ENCODE measurements around the gene CD79B.
"Not testable (repeated sequence)": the region's sequence is repeated elsewhere in the genome, so short reads cannot be mapped to it uniquely, and the experiment has no call there.

Gene CD79B

DNA sequence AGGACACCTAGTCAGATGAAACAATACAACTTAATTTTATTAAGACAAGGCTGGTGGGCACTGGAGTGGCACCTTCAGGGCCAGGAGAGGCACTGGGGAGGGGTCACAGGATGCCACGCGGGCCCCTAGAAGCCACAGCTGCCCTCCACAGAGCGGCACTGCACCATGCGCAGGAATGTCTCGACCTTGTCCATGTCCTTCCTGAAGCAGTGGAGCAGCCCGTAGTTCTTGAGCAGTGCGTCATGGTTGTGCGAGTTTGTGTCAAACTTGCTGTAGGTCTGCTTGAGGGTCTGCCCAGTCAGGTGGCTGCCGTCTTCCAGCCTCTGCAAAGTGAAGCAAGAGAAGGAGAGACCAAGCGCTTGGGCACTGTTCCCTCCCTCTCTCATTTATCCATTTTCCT lies 22.5 kb downstream of the CD79B start:
- DNase-seq: not testable (repeated sequence)

DNA sequence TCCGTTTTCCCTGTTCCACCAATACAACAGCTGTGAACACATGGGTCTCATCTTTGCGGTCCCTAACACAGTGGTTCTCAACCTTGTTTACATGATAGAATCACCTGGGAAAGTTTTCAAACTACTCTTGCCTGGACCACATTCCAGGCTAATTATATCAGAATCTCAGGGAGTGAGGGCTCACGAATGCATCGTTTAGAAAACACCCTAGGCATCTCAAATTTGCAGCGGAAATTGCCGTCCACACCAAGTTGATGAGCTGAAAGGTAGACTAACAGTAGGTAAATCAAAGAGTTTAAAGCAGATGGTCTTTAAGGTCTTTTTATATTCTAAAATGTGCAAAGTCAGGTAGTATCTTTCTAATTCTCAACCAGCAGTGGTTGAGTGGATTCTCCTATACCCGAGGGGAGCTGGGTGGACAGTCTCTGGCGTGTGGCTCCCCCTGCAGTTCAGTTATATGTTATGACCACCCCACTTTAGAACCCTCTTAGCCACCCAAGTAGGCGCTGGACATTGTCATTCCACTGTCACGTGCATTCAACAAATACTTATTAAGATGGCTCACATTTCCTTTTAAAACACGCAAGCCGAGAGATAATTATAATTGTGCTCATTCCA lies 24.9 kb downstream of the CD79B start:
- peak; percentile 5 for DNase-seq

DNA sequence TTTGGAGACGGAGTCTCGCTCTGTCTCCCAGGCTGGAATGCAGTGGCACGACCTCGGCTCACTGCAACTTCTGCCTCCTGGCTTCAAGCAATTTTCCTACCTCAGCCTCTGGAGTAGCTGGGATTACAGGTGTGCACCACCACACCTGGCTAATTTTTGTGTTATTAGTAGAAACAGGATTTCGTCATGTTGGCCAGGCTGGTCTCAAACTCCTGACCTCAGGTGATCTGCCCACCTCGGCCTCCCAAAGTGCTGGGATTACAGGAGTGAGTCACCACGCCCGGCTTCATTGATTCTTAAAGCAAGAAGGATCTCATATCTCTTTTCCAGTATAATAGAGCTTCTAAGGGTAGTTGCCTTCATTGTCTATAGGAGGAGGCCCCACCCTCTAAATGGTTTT lies 27.3 kb downstream of the CD79B start:
- not testable (repeated sequence) for DNase-seq

DNA sequence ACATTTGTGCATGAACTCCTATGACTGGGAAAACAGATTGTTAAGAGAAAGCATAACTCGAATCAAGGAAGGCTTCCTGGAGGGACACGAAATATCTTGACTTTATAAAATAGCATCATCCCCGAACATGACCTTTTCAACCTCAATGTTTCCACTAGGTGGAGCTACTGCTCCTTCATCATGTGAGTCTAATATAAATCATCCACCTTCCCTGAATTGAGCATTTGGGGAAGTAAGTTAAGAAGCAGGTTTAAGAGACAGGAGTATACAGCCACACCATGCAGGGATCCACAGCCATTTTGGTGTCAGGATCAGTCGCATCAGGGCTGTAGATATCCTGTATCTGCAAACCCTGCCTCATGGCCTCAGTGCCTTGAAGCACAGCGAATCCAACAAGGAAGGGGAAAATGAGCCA lies 28.3 kb downstream of the CD79B start:
- DNase-seq: not testable (repeated sequence)

DNA sequence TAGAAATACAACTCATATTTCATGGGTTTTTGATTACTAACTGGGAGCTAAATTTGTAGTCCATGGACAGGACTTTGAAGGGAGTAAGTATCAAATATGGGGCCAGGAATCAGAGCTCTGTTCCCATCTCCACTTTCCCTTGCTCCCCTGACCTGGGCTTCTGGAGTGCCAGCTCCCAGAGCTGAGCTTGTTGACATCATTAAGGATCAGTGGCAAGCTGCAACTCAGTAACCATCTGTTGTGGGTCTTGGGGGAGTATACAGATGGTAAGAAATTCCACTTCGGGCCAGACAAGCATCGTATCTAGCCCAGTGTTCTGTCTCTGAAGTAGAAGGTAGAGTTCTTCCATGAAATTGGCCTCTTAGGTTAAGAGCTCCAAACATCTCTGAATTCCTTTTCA lies 30.2 kb downstream of the CD79B start:
- not testable (repeated sequence) for DNase-seq

DNA sequence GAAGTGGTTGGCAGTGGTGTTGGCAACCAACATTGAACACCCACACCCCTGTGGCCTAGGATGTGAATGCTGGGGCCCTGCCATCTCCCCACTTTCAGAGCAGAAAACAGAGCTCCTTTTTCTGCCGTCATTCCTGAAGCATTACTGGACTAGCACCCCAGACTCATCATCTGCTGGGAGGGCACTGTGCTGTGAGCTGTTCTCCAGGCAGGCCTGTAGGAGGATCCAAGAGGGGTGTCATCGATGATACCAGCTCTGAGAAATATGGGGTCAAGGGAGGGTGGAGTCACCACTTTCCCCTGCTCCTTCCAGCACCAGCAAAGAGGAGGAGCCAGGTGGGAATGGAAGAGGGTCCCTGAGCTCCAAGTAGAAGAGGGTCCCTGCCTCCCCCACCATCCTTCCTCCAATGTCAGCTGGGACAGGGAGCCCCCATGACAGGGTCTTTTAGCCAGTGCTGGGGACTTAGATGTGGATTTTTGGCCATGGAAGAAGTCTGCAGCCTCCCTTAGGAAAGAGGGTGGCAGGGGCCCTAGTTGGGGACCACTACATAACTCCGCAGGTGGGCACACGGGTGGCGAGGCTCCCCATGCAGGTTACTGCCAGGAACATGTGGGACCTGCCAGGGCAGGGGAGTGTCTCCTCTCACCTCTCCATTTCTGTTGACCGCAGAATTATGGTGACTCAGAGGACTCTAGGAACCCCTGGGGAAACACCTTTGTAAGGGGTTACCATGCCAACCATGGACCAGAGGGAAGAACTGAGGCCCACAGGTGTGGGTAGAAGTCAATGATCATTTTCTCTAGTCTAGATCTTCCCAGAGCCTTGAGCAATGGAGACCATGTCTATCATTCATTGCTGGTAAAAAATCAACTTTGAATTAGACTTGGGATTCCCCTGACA lies 33.0 kb downstream of the CD79B start:
- not testable (repeated sequence) for DNase-seq

DNA sequence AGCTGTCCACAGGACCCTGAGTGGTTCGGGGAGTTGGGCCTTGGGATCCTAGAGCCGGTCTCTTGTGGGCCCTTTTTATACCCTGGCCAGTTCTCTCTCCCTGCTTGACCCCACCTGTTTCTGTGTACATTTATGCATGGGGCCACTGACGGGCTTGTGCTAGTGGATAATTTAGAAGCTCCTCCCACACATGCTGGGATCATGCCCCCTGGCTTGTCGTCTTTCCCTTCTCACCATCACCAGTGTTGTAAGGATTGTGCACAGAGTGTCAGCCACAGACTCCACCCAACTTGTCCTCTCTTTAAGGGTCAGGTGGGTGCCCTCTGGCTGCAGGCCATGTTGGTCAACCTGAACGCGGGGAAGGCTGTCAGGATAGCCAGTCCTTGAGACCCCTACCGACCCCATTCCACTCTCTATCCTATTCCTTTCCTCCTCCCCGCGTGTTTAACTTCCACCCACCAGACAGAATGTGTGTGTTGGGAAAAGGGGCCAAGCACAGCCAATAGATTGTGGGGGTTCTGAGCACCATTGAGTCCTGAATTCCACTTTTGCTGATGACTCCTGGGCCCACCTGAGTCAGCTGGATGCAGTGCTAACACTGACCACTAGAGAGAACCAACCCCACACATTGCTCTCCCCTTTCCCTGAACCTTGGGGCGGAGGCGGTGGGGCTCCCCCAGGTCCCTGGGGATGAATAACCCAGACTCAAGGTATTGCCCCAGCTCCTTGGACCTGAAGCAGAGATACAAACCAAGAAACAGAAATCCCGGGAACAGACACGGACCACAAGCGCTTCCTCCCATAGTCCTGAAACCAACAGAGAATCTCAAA lies 35.4 kb downstream of the CD79B start, which contains the start of gene CSH1:
Gene CSH1 (minus strand): TSS at position 51 of the 831 bp plus-strand sequence. CDS start 63 bp downstream, outside the sequence.
- DNase-seq: not testable (repeated sequence)

DNA sequence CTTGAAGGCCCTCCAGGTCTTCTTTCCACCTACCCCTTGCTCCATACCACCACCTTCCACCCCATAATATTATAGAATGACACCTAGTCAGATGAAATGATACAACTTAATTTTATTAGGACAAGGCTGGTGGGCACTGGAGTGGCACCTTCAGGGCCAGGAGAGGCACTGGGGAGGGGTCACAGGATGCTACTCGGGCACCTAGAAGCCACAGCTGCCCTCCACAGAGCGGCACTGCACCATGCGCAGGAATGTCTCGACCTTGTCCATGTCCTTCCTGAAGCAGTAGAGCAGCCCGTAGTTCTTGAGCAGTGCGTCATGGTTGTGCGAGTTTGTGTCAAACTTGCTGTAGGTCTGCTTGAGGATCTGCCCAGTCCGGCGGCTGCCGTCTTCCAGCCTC lies 37.3 kb downstream of the CD79B start:
- not testable (repeated sequence) for DNase-seq

DNA sequence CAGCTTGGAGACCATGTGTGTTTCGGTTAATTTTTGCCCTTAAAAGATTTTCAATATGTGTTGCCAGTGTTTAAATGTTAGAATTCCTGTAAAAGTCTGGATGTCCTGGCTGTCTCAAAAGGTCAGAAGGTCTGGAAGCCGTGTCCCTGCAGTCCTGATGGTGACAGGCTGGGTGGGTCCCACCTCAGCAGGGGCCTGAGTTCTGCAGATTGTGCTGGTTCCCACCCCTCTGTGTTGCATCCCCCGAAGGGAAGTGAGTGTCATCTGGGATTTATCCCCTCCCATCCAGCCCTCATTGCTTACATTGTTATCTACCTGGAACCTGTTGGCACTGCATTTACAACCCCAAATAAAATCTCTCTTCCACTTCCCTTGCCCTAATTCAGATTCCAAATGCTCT lies 38.1 kb downstream of the CD79B start:
- not testable (repeated sequence) for DNase-seq

DNA sequence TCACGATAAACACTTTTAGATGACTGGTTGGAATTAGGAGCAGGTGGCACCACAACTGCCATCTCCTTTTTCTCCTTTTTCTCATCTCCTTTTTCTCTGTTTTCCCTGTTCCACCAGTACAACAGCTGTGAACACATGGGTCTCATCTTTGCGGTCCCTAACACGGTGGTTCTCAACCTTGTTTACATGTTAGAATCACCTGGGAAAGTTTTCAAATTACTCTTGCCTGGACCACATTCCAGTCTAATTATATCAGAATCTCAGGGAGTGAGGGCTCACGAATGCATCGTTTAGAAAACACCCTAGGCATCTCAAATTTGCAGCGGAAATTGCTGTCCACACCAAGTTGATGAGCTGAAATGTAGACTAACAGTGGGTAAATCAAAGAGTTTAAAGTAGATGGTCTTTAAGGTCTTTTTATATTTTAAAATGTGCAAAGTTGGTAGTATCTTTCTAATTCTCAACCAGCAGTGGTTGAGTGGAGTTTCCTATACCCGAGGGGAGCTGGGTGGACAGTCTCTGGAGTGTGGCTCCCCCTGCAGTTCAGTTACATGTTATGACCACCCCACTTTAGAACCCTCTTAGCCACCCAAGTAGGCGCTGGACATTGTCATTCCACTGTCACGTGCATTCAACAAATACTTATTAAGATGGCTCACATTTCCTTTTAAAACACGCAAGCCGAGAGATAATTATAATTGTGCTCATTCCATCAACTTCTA lies 39.7 kb downstream of the CD79B start:
- DNase-seq: not testable (repeated sequence)

DNA sequence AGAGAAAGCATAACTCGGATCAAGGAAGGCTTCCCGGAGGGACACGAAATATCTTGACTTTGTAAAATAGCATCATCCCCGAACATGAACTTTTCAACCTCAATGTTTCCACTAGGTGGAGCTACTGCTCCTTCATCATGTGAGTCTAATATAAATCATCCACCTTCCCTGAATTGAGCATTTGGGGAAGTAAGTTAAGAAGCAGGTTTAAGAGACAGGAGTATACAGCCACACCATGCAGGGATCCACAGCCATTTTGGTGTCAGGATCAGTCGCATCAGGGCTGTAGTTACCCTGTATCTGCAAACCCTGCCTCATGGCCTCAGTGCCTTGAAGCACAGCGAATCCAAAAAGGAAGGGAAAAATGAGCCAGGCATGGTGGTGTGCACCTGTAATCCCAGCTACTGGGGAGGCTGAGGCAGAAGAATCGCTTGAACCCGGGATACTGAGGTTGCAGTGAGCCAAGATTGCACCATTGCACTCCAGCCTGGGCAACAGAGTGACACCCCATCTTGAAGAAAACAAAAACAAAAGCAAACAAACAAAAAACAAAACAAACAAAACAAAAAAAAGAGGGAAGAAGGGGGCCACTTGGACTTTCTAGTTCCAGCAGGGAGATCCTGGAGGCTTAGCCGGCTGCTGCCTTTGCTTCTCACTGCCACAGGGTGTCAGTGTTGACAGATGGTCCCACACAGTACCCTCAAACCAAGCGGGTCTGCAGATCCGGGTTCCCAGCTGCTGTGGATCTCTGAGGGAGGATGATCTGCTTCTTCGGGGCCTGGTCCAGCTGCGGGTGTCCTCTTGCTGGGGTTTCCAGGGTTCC lies 42.9 kb downstream of the CD79B start:
- DNase-seq: peak; percentile 35

DNA sequence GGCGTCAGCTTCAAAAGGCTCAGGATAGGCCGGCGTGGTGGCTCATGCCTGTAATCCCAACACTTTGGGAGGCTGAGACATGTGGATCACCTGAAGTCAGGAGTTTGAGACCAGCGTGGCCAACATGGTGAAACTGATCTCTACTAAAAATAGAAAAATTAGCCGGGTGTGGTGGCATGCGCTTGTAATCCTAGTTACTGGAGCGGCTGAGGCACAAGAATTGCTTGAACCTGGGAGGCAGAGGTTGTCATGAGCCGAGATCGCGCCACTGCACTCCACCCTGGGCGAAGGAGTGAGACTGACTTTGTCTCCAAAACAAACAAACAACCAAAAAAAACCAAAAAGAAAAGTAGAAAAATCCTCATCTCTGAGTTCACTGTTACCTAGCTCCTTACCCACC lies 47.0 kb downstream of the CD79B start:
- not testable (repeated sequence) for DNase-seq

DNA sequence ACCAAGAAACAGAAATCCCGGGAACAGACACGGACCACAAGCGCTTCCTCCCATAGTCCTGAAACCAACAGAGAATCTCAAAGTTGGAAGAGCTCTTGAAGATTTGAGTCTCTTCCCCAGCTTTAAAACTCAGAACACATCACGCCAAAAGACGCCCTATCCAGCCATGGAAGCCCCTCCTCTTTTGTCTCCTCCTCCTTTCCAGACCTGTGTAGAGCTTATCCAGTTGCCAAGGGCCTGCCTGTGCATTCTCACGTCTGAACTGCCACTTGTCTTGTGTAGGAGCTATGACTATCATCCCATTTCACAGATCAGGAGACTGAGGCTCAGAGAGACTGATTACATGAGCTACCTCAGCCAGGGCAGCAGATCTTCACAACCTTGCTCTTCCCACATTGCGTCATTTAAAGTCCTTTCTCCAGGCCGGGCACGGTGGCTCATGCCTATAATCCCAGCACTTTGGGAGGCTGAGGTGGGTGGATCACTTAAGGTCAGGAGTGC lies 49.5 kb downstream of the CD79B start:
- not testable (repeated sequence) for DNase-seq

DNA sequence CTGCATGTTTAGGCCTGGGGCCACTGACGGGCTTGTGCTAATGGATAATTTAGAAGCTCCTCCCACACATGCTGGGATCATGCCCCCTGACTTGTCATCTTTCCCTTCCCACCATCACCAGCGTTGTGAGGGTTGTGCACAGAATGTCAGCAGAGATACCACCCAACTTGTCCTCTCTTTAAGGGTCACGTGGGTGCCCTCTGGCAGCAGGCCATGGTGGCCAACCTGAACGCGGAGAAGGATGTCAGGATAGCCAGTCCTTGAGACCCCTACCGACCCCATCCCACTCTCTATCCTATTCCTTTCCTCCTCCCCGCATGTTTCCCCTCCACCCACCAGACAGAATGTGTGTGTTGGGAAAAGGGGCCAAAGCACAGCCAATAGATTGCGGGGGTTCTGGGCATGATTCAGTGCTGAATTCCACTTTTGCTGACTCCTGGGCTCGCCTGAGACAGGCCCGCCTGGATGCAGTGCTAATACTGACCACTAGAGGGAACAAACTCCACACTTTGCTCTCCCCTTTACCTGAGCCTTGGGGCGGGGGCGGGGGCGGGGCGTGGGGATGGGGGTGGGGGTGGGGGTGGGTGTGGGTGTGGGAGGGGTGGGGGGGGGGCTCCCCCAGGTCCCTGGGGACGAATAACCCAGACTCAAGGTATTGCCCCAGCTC lies 50.1 kb downstream of the CD79B start, which contains the start of gene GH2:
Gene GH2 (minus strand): TSS at position 10 of the 667 bp plus-strand sequence. CDS start 143 bp downstream, outside the sequence.
- peak; percentile 40 for DNase-seq

DNA sequence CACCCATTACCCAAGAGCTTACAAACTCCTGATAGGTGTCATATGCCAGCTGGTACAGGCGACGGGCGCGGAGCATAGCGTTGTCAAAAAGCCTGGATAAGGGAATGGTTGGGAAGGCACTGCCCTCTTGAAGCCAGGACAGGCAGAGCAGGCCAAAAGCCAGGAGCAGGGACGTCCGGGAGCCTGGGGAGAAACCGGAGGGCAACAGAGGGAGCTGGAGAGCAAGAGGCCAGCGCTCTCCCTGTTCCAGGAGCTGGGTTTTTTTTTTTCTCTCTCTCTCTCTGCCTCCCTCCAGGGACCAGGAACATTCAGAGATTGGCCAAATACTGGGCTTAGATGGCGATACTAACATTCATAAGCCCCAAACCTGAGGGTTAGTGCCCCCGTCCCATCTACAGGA lies 50.8 kb downstream of the CD79B start:
- not testable (repeated sequence) for DNase-seq

DNA sequence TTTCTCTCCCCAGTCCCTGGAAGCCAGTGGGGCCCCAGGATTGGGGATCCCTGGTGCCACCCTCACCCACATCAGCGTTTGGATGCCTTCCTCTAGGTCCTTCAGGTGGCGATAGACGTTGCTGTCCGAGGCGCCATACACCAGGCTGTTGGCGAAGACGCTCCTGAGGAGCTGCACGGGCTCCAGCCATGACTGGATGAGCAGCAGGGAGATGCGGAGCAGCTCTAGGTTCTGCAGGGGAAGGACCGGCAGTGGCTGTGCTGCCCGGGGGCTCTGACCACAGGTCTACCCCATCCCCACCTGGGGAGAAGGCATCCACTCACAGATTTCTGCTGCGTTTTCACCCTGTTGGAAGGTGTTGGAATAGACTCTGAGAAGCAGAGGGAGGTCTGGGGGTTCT lies 51.4 kb downstream of the CD79B start:
- no peak for DNase-seq
